ENCODE results near the gene RALGAPA2. TPM values are rescaled to one million over a fixed set of nuclear protein-coding genes. Genes with fewer than 3 reads are reported as not detected.

RALGAPA2 gene
- total RNA-seq, 1 experiment from 2014 or later: 9.8 TPM

DNA sequence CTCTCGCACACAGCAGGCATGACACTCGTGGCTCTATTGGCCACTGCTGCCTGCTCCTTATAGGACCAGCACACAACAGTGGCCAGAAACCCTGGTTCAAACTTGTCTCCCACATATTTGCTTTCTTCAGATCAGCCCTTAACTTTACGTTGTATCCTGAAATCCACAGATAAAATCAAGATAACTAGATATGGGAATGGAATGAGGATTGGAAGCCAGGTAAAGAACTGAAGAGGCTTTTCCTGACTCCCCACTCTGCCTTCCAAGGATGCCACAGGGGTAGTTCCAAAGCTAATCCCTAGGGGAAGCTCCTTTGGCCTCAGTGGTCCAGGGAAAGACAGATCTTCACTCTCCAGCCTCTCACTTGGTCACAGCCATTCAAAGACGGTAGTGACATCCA is 258.1 kb downstream of the RALGAPA2 start:
- peaks cover 14% of the 10 kb centered on the region for H3K4me1 Mint-ChIP-seq (ENCODE audit: insufficient read depth, unreplicated experiment)
- H3K27ac Mint-ChIP-seq (ENCODE audit: low read depth, unreplicated experiment): no peak overlapping the region
- ChIA-PET CTCF (interaction anchor here (0.7 to 1.4 kb wide), 2 partner anchors 11 to 140 kb away, joined by 3 to 5 read pairs; no protein-coding TSS in a partner anchor), POLR2A (no interaction called here)
- BruUV-seq (replicated peaks): no TSS peak
- no peak for DNase-seq (ENCODE audit: unreplicated experiment)
- H3K9me3 Mint-ChIP-seq (ENCODE audit: unreplicated experiment): no peaks in the 10 kb centered on the region
- TF ChIP-seq, protein P1, sequence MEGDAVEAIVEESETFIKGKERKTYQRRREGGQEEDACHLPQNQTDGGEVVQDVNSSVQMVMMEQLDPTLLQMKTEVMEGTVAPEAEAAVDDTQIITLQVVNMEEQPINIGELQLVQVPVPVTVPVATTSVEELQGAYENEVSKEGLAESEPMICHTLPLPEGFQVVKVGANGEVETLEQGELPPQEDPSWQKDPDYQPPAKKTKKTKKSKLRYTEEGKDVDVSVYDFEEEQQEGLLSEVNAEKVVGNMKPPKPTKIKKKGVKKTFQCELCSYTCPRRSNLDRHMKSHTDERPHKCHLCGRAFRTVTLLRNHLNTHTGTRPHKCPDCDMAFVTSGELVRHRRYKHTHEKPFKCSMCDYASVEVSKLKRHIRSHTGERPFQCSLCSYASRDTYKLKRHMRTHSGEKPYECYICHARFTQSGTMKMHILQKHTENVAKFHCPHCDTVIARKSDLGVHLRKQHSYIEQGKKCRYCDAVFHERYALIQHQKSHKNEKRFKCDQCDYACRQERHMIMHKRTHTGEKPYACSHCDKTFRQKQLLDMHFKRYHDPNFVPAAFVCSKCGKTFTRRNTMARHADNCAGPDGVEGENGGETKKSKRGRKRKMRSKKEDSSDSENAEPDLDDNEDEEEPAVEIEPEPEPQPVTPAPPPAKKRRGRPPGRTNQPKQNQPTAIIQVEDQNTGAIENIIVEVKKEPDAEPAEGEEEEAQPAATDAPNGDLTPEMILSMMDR (IDR thresholded peaks at IDR 0.05; ENCODE audit: unreplicated experiment): no peak
- H3K36me3 Mint-ChIP-seq (ENCODE audit: insufficient read depth, unreplicated experiment): peaks cover 11% of the 10 kb centered on the region
- no peak overlapping the region for H3K4me3 Mint-ChIP-seq (ENCODE audit: unreplicated experiment)
- no peaks in the 10 kb centered on the region for H3K27me3 Mint-ChIP-seq (ENCODE audit: insufficient read depth, unreplicated experiment)
- intact Hi-C loops (cut with micrococcal nuclease): no loop called here

DNA sequence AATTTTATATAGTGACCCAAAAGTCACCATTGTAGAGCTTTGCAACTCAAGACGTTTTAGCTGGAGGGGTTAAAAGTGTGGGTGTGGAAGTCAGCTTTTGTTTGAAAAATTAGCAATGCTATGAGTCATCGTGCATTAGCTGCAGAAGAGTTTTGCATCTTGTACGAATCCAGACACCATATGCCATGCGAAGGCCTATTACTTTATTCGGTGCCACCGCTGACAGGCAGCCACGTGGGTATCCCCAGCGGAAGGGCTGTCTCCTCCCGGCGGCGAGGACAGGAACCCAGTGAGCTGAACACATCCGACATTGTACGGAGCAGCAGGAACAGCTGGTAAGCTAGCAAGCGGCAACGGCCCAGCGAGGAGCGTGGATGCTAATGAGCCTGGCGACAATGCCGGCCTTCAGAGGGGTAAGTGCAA is 260.2 kb downstream of the RALGAPA2 start:
- H3K27me3 Mint-ChIP-seq (ENCODE audit: insufficient read depth, unreplicated experiment): no peaks in the 10 kb centered on the region
- TF ChIP-seq, protein P1 (IDR thresholded peaks at IDR 0.05; ENCODE audit: unreplicated experiment): no peak
- no TSS peak for BruUV-seq (replicated peaks)
- intact Hi-C loops (cut with micrococcal nuclease): no loop called here
- H3K9me3 Mint-ChIP-seq (ENCODE audit: unreplicated experiment): no peaks in the 10 kb centered on the region
- peaks cover 8% of the 10 kb centered on the region for H3K4me1 Mint-ChIP-seq (ENCODE audit: insufficient read depth, unreplicated experiment)
- H3K27ac Mint-ChIP-seq (ENCODE audit: low read depth, unreplicated experiment): no peak overlapping the region
- H3K4me3 Mint-ChIP-seq (ENCODE audit: unreplicated experiment): no peak overlapping the region
- POLR2A ChIA-PET: interaction anchor here (0.7 to 1.6 kb wide), 5 partner anchors 10 to 142 kb away, joined by 3 to 4 read pairs (median 3); no protein-coding TSS in a partner anchor
- CTCF ChIA-PET: interaction anchor here (0.7 to 3.7 kb wide), 6 partner anchors 11 to 368 kb away, joined by 3 to 14 read pairs (median 6); no protein-coding TSS in a partner anchor
- peak; percentile 68 for DNase-seq (ENCODE audit: unreplicated experiment)
- peaks cover 11% of the 10 kb centered on the region for H3K36me3 Mint-ChIP-seq (ENCODE audit: insufficient read depth, unreplicated experiment)

DNA sequence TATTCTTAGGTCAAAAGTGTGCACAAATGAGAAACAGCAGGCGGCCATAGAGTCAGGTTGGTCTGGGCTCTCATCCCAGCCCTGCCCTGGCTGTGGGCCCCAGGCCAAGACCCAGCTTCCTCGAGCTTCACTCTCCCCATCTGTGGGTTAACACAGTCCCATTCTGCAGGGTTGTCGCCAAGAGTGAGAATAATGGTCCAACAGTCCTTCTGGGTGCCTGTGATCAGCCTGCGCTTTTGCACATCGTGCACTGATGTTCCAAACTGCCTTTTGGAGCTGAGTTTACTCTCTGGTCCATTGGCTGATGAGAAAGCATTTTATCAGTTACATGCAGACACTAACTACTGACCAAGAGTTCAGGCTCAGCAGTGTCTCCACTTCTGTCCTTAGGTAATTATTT is 261.9 kb downstream of the RALGAPA2 start:
- Mint-ChIP-seq H3K9me3 (ENCODE audit: unreplicated experiment) (no peaks in the 10 kb centered on the region), H3K27me3 (ENCODE audit: insufficient read depth, unreplicated experiment) (no peaks in the 10 kb centered on the region), H3K36me3 (ENCODE audit: insufficient read depth, unreplicated experiment) (peaks cover 11% of the 10 kb centered on the region), H3K4me1 (ENCODE audit: insufficient read depth, unreplicated experiment) (peaks cover 8% of the 10 kb centered on the region), H3K27ac (ENCODE audit: low read depth, unreplicated experiment) (peak overlapping the region; percentile 27), H3K4me3 (ENCODE audit: unreplicated experiment) (no peak overlapping the region)
- ChIA-PET POLR2A (interaction anchor here (0.6 to 0.7 kb wide), 2 partner anchors 59 to 102 kb away, joined by 3 to 5 read pairs; no protein-coding TSS in a partner anchor), CTCF (interaction anchor here (0.6 to 3.7 kb wide), 10 partner anchors 9 to 1155 kb away, joined by 3 to 14 read pairs (median 3); no protein-coding TSS in a partner anchor)
- intact Hi-C loops (cut with micrococcal nuclease): no loop called here
- TF ChIP-seq, protein P1 (IDR thresholded peaks at IDR 0.05; ENCODE audit: unreplicated experiment): no peak
- BruUV-seq (replicated peaks): no TSS peak
- DNase-seq (ENCODE audit: unreplicated experiment): peak; percentile 39

DNA sequence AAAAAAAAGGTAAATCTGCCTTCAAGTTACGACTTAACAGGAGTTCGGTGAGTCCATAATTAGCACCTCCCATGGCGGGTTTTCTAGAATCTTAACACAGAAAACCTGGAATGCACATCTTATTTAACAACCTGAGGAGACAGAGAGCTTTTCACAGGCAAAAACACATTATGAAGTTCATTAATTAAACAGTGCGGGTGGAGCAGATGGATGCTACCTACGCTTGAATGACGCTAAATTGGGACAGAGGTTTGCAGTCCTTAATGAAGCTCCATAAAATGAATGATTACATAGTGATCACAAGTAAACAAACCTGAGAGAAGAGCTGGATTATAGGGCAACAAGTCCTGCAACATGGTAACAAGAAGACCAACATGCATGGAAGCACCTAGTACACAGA is 263.6 kb downstream of the RALGAPA2 start:
- no TSS peak for BruUV-seq (replicated peaks)
- peaks cover 9% of the 10 kb centered on the region for H3K36me3 Mint-ChIP-seq (ENCODE audit: insufficient read depth, unreplicated experiment)
- POLR2A ChIA-PET: interaction anchor here (0.9 kb wide), 1 partner anchor 43 kb away, joined by 3 read pairs; no protein-coding TSS in a partner anchor

More for the DNA sequence above, 263.6 kb downstream of the RALGAPA2 start:
- TF ChIP-seq, protein P1 (IDR thresholded peaks at IDR 0.05; ENCODE audit: unreplicated experiment): no peak
- DNase-seq (ENCODE audit: unreplicated experiment): no peak
- Mint-ChIP-seq H3K27ac (ENCODE audit: low read depth, unreplicated experiment) (no peak overlapping the region), H3K4me3 (ENCODE audit: unreplicated experiment) (no peak overlapping the region), H3K4me1 (ENCODE audit: insufficient read depth, unreplicated experiment) (peaks cover 8% of the 10 kb centered on the region), H3K9me3 (ENCODE audit: unreplicated experiment) (no peaks in the 10 kb centered on the region), H3K27me3 (ENCODE audit: insufficient read depth, unreplicated experiment) (no peaks in the 10 kb centered on the region)
- intact Hi-C loops (cut with micrococcal nuclease): no loop called here
- CTCF ChIA-PET: interaction anchor here (0.5 to 3.7 kb wide), 6 partner anchors 29 to 365 kb away, joined by 3 to 14 read pairs (median 4); no protein-coding TSS in a partner anchor

Data from MCF 10A (cell line).